SK-N-SH treated with all-trans-retinoic acid at 6 μM for 48 hours (cell line): ENCODE measurements around the gene GLIS1.

ENCODE experiments used
- ARNTL ChIP-seq: fragments of 450-650 bp; formaldehyde crosslinking; IDR thresholded peaks from 2 replicates; pipeline ENCODE4 v1.5.0; 2020; ENCODE audit warnings: low read depth, mild to moderate bottlenecking, moderate library complexity, borderline replicate concordance
- PATZ1 ChIP-seq: fragments of 250-450 bp; sonication (Bioruptor Pico); IDR thresholded peaks from 2 replicates; pipeline ENCODE4 v1.8.0; 2020; ENCODE audit warnings: mild to moderate bottlenecking, moderate library complexity, borderline replicate concordance
- TOX ChIP-seq: fragments of 250-450 bp; sonication (Bioruptor Pico); IDR thresholded peaks from 2 replicates; pipeline ENCODE4 v1.8.0; 2021; ENCODE audit warnings: mild to moderate bottlenecking, moderate library complexity, borderline replicate concordance
- ZFP30 ChIP-seq: fragments of 450-650 bp; formaldehyde crosslinking; IDR thresholded peaks from 2 replicates; pipeline ENCODE4 v1.5.0; 2022; ENCODE audit warnings: mild to moderate bottlenecking, moderate library complexity

- TF ChIP-seq ARNTL = no peak
- no peak for TF ChIP-seq PATZ1 (CRISPR knock-in tag)
- no peak for TF ChIP-seq TOX (CRISPR knock-in tag)
- TF ChIP-seq ZFP30 (CRISPR knock-in tag) = no peak
These were observed 72.4 kb downstream of the GLIS1 start for GRCh38 chr1:53666566-53666965.
